DND-41 (cell line): Measurements from ENCODE around the gene CHID1.
A peak's percentile ranks its signal among the peaks of the same experiment; 100 is the strongest.

Source experiments
- ATAC-seq: fragments of 200-7000 bp; cut with Tn5 transposase; 3 replicates; pipeline ENCODE4 v1.9.1; 2021; ENCODE audit warnings: low read depth; ENCODE audit not compliant: insufficient read depth
- DNase-seq: peaks from one replicate; pipeline ENCODE4 v3.0.0-alpha.2; 2020
- H2AFZ ChIP-seq: 2 replicates; pipeline ENCODE4 v1.6.0; 2012; ENCODE audit warnings: low read depth, low read length
- H3K27ac ChIP-seq: 2 replicates; pipeline ENCODE4 v1.5.1; 2012; ENCODE audit warnings: low read length, inconsistent platforms
- H3K27me3 ChIP-seq: fragments of 200-600 bp; sonication (generic); 2 replicates; pipeline ENCODE4 v1.6.0; 2012; ENCODE audit warnings: low read length, mild to moderate bottlenecking, inconsistent platforms; ENCODE audit not compliant: insufficient read depth, poor library complexity
- H3K36me3 ChIP-seq: 2 replicates; pipeline ENCODE4 v1.5.1; 2012; ENCODE audit warnings: low read length, inconsistent platforms; ENCODE audit not compliant: insufficient read depth
- H3K4me1 ChIP-seq: 2 replicates; pipeline ENCODE4 v1.5.1; 2012; ENCODE audit warnings: mild to moderate bottlenecking, low read length; ENCODE audit not compliant: insufficient read depth
- H3K4me2 ChIP-seq: 2 replicates; pipeline ENCODE4 v1.6.0; 2012; ENCODE audit warnings: mild to moderate bottlenecking, moderate library complexity, low read length, inconsistent platforms; ENCODE audit not compliant: insufficient read depth
- H3K4me3 ChIP-seq, 2 experiments: fragments of 200-600 bp in 1 of 2; shearing (Covaris generic) in 1 of 2; 2 replicates each; pipeline ENCODE4 v1.5.1; 2012 to 2016; ENCODE audit warnings: inconsistent platforms in 2 of 2, low read length in 2 of 2, mild to moderate bottlenecking in 2 of 2, low read depth in 1 of 2, moderate library complexity in 1 of 2
- H3K79me2 ChIP-seq: 2 replicates; pipeline ENCODE4 v1.6.0; 2012; ENCODE audit warnings: low read length, inconsistent platforms; ENCODE audit not compliant: insufficient read depth
- H3K9ac ChIP-seq: 2 replicates; pipeline ENCODE4 v1.6.0; 2012; ENCODE audit warnings: low read depth, mild to moderate bottlenecking, inconsistent platforms, low read length, moderate library complexity
- H3K9me3 ChIP-seq: 2 replicates; pipeline ENCODE4 v1.5.1; 2012; ENCODE audit warnings: low read length, moderate library complexity, mild to moderate bottlenecking, inconsistent platforms; ENCODE audit not compliant: insufficient read depth, severe bottlenecking
- H4K20me1 ChIP-seq: 2 replicates; pipeline ENCODE4 v1.6.0; 2012; ENCODE audit warnings: low read length; ENCODE audit not compliant: insufficient read depth
- CTCF ChIP-seq: IDR thresholded peaks from 2 replicates; pipeline ENCODE4 v1.5.1; 2012; ENCODE audit warnings: borderline replicate concordance, low read length, moderate library complexity, mild to moderate bottlenecking; ENCODE audit not compliant: poor library complexity, severe bottlenecking; ENCODE audit errors: extremely low read depth
- EZH2 ChIP-seq: IDR thresholded peaks from 3 replicates; pipeline ENCODE4 v1.6.1; 2012; ENCODE audit warnings: borderline replicate concordance, low read depth, mild to moderate bottlenecking, moderate library complexity, low read length, inconsistent platforms; ENCODE audit not compliant: severe bottlenecking

Gene CHID1

DNA sequence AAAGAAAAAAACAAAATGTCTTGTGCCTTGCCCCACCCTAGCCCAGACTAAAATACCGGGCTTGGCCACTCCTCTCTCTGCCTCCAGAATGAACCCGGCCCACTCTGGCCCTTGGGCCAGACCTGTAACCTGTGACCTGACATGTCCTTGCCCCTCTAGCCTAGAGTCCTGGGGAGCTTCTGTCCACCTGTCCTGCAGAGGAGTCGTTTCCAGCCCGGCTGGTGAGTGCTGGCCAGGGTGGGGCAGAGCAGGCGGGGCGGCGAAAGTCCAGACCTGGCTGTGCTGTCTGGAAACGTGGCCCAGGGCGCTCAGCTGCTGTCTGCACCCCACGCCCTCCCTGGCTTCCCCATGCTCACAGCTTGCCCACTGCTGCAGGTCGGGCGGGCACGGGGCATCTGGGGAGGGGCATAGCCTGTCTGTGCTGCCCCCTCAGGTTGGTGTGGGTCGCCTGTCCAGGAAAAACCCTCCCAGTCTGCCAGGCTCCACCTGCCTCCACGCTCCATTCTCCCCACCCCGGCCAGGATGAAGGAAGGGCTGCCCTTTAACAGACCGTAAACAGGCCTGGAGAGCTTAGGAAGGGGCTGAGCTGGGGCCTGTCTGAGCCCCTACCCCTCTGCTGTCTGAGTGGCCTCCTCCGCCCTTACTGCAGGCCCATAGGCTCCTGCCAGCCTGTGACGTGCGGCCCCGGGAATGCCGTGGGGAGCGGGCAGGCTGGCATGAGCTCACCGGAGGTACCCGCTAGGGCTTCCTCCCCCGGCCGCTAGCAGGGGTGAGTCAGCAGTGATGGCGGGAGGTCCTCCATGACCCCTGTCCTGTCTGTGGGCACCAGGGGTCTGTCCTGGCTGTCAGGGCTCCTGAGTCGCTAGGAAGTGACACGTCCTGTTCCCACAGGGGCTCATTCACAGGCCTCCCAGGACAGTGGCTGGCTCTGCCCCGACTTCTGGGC is 76.0 kb downstream of the CHID1 start:
- Histone ChIP-seq H3K4me2 (peak overlapping the region; percentile 22; the same call in 1 of the 2 replicates), H3K79me2 (no peaks in the 10 kb centered on the region), H2AFZ (no peak overlapping the region), H3K27me3 (peaks cover 15% of the 10 kb centered on the region), H3K4me3 (no peak overlapping the region), H3K4me1 (peaks cover 15% of the 10 kb centered on the region), H3K27ac (no peak overlapping the region), H4K20me1 (peaks cover 5% of the 10 kb centered on the region), H3K9me3 (no peaks in the 10 kb centered on the region), H3K9ac (no peak overlapping the region), H3K36me3 (peaks cover 30% of the 10 kb centered on the region)
- TF ChIP-seq CTCF (no peak), EZH2 (no peak)
- DNase-seq (no peak), ATAC-seq (no peak)

DNA sequence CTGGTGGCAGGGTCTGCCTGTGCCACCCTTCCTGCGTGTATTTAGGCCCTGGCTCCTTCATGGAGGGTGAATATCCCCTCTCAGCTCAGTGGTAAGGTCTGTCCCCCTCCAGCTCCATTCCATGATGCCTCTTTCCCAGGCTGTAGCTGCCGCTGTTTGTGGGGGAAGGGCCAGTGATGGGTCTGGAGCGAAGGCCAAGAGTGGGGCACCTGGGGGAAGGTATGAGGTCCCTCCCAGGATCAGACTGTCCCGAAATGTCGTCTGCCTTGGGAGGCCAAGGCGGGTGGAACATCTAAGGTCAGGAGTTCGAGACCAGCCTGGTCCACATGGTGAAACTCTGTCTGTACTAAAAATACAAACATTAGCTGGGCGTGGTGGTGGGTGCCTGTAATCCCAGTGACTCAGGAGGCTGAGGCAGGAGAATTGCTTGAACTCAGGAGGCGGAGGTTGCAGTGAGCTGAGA is 76.7 kb downstream of the CHID1 start:
- Histone ChIP-seq H3K79me2 (no peaks in the 10 kb centered on the region), H3K9ac (no peak overlapping the region; the same call in 1 of the 2 replicates), H3K4me1 (peaks cover 15% of the 10 kb centered on the region), H3K4me3 (no peak overlapping the region), H2AFZ (no peak overlapping the region), H3K36me3 (peaks cover 23% of the 10 kb centered on the region), H3K27ac (no peak overlapping the region), H3K4me2 (peak overlapping the region; percentile 60), H3K9me3 (no peaks in the 10 kb centered on the region), H4K20me1 (peaks cover 7% of the 10 kb centered on the region), H3K27me3 (peaks cover 22% of the 10 kb centered on the region)
- no peak for TF ChIP-seq CTCF
- no peak for TF ChIP-seq EZH2
- DNase-seq (no peak), ATAC-seq (no peak)

DNA sequence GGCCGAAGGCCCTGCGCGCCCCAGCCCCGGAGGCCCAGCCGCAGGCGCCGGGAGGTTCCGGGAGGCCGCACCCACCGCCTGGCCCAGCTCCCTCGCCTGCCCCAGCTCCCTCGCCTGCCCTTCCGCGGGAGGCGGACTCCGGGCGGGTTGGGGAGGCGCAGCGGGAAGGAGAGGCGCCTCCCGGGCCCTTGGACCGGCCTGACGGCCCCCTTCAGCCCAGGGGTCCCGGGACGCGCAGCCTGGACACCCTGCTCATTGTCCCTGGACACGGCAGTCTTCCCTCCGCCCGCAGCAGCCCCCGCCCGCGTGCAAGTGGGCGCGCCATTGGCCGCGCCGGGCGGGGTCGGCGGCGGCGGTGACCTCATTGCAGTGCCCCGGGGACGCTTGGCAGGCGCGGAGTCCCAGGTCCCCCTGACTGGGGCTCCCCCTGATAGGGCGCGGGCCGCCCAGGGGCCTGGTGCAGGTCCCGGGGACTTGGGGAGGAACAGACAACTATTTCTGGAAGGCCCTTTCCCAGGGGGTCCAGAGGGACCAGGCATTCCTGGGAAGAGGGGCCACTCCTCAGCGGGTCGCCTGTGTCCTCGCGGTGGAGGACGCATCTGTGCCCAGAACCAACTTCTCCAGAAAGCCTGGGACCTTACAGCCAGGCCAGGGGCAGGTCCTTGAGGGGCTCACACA is 77.4 kb downstream of the CHID1 start:
- H3K79me2 ChIP-seq = no peaks in the 10 kb centered on the region
- peaks cover 29% of the 10 kb centered on the region for H3K27me3 ChIP-seq
- DNase-seq = no peak
- H3K4me3 ChIP-seq = peak overlapping the region; percentile 11 to 51; a peak in 3 of 4 replicates
- TF ChIP-seq CTCF (no peak), EZH2 (no peak)
- peaks cover 16% of the 10 kb centered on the region for H3K36me3 ChIP-seq
- no peak overlapping the region for H3K27ac ChIP-seq
- peaks cover 10% of the 10 kb centered on the region for H4K20me1 ChIP-seq
- H3K9ac ChIP-seq = peak overlapping the region; percentile 53; the same call in 1 of the 2 replicates
- no peaks in the 10 kb centered on the region for H3K9me3 ChIP-seq
- no peak overlapping the region for H2AFZ ChIP-seq
- H3K4me2 ChIP-seq = peak overlapping the region; percentile 60
- peaks cover 15% of the 10 kb centered on the region for H3K4me1 ChIP-seq
- ATAC-seq = no peak
